Kidney epithelial cell (primary cell): ENCODE results near the gene DNAH14. TPM values are rescaled to one million over a fixed set of nuclear protein-coding genes. Genes with fewer than 3 reads are reported as not detected.
"Not testable (repeated sequence)": the region's sequence is repeated elsewhere in the genome, so short reads cannot be mapped to it uniquely, and the experiment has no call there.

Experiments
- DNase-seq: peaks from one replicate; pipeline ENCODE4 v3.0.0-alpha.2; 2010; ENCODE audit warnings: low read depth
- H3K27me3 ChIP-seq: 2 replicates; pipeline ENCODE4 v1.6.0; 2011; ENCODE audit warnings: low read length; ENCODE audit not compliant: control insufficient read depth, insufficient read depth
- H3K36me3 ChIP-seq: 2 replicates; pipeline ENCODE4 v1.5.1; 2011; ENCODE audit warnings: low read length; ENCODE audit not compliant: control insufficient read depth, insufficient read depth
- H3K4me3 ChIP-seq: 2 replicates; pipeline ENCODE4 v1.5.1; 2011; ENCODE audit warnings: low read depth, mild to moderate bottlenecking, control low read depth, low read length
- total RNA-seq: library from RNA; depleted of rRNA; stranded (reverse); fragments of >200 nt; gene quantifications from 2 replicates; pipeline ENCODE4 v1.2.3, GENCODE V29; 2015
- TF ChIP-seq, protein P1 (sequence below): IDR thresholded peaks from 2 replicates; pipeline ENCODE4 v1.5.1; 2011; ENCODE audit warnings: mild to moderate bottlenecking, moderate library complexity, low read length, control low read depth, inconsistent platforms; ENCODE audit not compliant: insufficient read depth, poor library complexity, severe bottlenecking

DNAH14 gene
- total RNA-seq, 1 donor from 2014 or later = 30.8 TPM

DNA sequence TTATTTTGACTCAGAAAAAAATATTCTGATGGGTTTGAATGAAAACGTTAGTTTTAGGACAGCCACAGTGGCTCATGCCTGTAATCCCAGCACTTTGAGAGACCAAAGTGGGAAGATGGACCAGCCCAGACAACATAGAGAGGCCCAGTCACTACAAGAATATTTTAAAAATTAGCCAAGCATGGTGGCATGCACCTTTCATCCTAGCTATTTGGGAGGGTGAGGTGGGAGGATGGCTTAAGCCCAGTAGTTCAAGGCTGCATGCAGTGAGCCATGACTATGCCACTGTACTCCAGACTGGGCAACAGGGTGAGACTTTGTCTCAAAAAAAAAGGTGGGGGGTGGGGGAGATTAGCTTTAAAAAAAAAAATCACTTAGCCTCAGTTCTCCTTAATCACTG is 370.9 kb downstream of the DNAH14 start:
- H3K27me3 ChIP-seq = no peaks in the 10 kb centered on the region
- DNase-seq = no peak
- no peak overlapping the region for H3K4me3 ChIP-seq
- TF ChIP-seq, protein P1, sequence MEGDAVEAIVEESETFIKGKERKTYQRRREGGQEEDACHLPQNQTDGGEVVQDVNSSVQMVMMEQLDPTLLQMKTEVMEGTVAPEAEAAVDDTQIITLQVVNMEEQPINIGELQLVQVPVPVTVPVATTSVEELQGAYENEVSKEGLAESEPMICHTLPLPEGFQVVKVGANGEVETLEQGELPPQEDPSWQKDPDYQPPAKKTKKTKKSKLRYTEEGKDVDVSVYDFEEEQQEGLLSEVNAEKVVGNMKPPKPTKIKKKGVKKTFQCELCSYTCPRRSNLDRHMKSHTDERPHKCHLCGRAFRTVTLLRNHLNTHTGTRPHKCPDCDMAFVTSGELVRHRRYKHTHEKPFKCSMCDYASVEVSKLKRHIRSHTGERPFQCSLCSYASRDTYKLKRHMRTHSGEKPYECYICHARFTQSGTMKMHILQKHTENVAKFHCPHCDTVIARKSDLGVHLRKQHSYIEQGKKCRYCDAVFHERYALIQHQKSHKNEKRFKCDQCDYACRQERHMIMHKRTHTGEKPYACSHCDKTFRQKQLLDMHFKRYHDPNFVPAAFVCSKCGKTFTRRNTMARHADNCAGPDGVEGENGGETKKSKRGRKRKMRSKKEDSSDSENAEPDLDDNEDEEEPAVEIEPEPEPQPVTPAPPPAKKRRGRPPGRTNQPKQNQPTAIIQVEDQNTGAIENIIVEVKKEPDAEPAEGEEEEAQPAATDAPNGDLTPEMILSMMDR = no peak
- no peaks in the 10 kb centered on the region for H3K36me3 ChIP-seq

- no peaks in the 10 kb centered on the region for H3K27me3 ChIP-seq
- H3K4me3 ChIP-seq = no peak overlapping the region
- no peaks in the 10 kb centered on the region for H3K36me3 ChIP-seq
- DNase-seq = no peak
- TF ChIP-seq, protein P1 = no peak
Measured at GRCh38 chr1:225304996-225305395, 375.5 kb downstream of the DNAH14 start.

DNA sequence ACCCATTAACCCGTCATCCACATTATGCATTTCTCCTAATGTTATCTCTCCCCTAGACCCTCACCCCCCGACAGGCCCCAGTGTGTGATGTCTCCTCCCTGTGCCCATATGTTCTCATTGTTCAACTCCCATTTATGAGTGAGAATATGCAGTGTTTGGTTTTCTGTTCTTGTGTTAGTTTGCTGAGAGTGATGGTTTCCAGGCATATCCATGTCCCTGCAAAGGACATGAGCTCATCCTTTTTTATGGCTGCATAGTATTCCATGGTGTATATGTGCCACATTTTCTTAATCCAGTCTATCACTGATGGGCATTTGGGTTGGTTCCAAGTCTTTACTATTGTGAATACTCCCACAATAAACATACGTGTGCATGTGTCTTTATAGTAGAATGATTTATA is 381.1 kb downstream of the DNAH14 start:
- not testable (repeated sequence) for H3K27me3 ChIP-seq, H3K36me3 ChIP-seq, DNase-seq, H3K4me3 ChIP-seq

DNA sequence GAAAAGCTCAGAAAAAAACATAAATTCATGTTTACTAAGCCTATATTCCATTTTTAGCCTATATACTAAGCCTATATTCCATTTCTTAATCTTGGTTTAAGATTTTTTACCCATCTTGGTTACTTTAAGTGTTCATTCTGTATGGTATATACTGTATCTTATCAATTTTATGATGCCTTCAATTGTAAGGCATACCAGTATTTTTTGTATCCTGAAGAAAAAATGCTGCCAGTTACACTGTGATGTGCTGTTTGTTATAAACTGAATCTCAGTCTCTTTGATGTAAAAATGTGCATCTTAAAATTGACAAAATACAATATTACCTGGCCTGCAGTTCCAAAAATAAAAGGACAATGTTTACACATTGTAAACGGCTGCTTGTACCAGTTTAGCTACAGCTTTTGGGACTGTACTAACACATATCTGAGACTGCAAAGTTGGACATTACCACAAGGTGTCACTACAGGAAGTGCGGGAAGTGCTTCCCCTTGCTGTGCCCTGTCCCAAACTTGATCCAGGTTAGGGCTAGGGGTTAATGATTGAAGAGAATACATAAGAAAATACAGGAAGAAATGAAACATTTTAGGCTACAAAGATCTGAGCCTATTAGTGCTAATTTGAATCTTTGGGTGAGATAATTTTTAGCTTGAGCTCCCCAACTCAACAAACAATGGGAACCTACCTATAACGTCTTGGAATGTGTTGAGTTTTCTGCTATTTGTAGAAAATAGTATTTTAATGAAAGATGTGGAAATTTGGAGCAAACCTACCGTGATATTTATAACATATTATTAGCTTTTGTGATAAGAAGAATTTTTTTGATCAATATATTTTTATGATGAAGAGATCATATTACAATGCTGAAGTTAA is 389.5 kb downstream of the DNAH14 start:
- TF ChIP-seq, protein P1 = peak; percentile 83
- DNase-seq = peak; percentile 25
- H3K36me3 ChIP-seq = no peaks in the 10 kb centered on the region
- H3K4me3 ChIP-seq = no peak overlapping the region
- no peaks in the 10 kb centered on the region for H3K27me3 ChIP-seq

DNA sequence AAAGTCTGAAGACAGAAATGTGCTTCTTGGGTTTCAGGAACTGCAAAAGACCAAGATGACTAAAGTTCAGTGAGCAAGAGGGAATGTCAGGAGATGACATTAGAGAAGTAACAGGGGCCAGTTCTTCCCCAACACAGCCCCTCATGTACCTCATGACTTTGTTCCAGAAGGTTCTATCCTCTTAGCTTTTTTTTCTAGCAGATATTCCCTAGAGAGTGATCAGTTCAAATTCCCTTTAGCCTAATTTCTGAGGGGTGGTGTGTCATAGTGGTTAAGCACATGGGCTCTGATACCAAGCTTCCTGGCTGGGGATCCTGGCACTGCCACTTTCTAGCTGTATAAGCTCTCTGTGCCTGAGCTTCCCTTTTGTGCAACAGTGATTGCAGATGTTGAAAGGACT is 390.4 kb downstream of the DNAH14 start:
- Histone ChIP-seq H3K27me3 (no peaks in the 10 kb centered on the region), H3K4me3 (no peak overlapping the region), H3K36me3 (no peaks in the 10 kb centered on the region)
- TF ChIP-seq, protein P1 = no peak
- no peak for DNase-seq

GRCh38 chr1:225321784-225322183 is 392.3 kb downstream of the DNAH14 start:
- Histone ChIP-seq H3K4me3 (no peak overlapping the region), H3K27me3 (no peaks in the 10 kb centered on the region), H3K36me3 (no peaks in the 10 kb centered on the region)
- no peak for DNase-seq
- TF ChIP-seq, protein P1 = no peak
